Activated T-cell treated with anti-CD3 and anti-CD28 coated beads for 24 hours (primary cell): ENCODE results near the gene DNALI1.

Experiments used
- DNase-seq: peaks from one replicate; pipeline ENCODE4 v3.0.0-alpha.2; 2020; ENCODE audit warnings: low read depth

DNALI1 gene

GRCh38 chr1:37602750-37603694, 46.3 kb downstream of the DNALI1 start:
- peak; percentile 11 for DNase-seq

GRCh38 chr1:37605061-37605650, 48.4 kb downstream of the DNALI1 start:
- DNase-seq = no peak

DNA sequence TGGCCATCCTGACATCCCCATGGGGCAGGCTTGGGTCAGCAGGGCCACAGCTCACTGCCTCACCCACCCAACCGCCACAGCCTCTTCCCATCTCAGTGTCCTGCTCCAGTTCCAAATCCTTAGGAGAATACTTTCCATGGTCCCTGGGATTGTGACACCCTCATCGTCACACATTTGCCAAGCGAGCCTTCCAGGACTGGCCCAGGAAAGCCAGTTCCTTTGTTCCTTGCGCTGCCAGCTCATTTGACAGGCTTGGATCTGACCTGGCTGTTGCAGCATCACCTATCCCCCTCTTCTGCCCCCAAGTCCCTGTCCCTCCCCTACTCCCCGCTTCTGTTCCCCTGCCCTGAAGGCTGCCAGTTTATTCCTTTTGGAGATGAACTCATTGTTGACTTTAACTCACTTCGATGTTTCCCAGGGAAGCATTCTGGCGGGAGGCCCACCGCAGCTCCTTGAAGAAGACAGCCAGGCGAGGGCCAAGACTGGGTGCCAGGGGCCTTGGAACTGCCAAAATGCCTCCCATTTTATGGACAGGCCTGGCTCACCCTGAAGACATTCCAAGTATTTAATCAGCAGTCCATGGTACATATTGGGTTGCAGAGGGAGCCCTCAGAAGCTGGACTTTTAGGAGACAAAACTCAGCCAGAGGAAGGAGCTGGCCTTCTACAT, 49.2 kb downstream of the DNALI1 start:
- no peak for DNase-seq

GRCh38 chr1:37606481-37607263, 49.9 kb downstream of the DNALI1 start:
- DNase-seq = no peak

DNA sequence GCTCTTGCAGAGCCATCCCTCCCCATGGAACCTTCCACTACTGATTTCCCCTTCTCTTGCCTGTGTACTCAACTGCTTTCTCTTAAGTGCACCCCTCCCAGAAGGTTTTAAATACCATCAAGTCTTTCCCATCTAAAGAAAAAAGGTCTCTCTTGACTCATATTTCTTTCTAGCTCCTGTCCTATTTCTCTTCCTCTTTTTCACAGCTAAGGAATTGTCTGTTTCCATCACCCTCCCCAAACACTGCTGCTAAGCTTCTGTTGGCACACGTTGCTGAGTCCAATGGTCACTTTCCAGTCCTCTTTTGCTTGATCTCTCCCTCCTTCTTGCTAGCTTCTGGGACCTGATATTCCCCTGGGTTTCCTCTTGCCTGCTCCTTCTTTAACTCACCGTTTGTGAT, 52.3 kb downstream of the DNALI1 start:
- no peak for DNase-seq

- no peak for DNase-seq
Measured at GRCh38 chr1:37609994-37610393, 53.3 kb downstream of the DNALI1 start.

- DNase-seq = no peak
Measured at GRCh38 chr1:37612186-37612585, 55.4 kb downstream of the DNALI1 start.

DNA sequence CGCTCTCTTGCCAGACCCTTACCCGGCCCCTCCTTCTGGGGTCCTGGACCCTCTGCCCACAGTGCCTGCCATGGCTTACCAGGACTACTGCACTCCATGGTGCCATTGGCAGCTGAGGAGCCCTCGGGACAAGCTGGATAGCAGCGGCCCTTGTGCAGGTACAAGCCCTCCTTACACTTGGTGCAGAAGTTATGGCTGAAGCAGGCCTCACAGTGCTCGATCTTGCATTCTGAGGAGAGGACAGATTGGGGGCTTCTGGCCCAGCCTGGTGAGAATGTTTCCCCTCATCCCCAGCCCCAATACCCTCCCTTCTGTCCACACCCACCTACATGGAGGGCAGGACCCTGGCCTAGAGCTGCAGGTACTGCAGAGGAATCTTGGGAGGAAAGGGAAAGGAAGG, 57.4 kb downstream of the DNALI1 start:
- no peak for DNase-seq

DNA sequence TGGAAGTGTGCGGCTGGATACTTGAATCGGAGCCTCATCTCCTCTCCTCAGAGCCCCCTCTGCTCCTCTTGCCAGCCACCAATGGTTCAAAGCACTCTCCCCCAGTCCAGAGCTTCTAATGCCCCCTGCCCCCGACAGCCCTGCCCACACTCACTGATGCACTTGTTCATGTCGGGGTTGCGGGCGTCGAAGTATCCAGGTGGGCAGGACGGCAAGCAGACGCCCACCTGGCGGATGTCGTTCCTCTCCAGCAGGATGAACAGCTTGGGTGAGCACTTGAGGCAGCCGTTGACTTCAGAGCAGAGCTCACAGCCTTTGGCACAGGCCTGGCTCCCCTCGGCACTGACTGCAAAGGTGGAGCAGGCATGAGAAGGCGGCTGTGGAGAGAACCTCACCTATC, 59.6 kb downstream of the DNALI1 start:
- no peak for DNase-seq
